ENCODE results near the gene PBX1.

The PBX1 gene

GRCh38 chr1:164863056-164863455 is 304.1 kb downstream of the PBX1 start:
- DNase-seq (ENCODE audit: low read depth in 2 of 2): no peak

- no peak for DNase-seq (ENCODE audit: low read depth in 2 of 2)
Observed at GRCh38 chr1:164864161-164864560, 305.2 kb downstream of the PBX1 start.

- DNase-seq (ENCODE audit: low read depth in 2 of 2): no peak
Observed at GRCh38 chr1:164865385-164865784, 306.4 kb downstream of the PBX1 start.

GRCh38 chr1:164867590-164867989 is 308.6 kb downstream of the PBX1 start:
- DNase-seq (ENCODE audit: low read depth in 2 of 2): no peak

GRCh38 chr1:164868990-164869389 is 310.0 kb downstream of the PBX1 start:
- DNase-seq (ENCODE audit: low read depth in 2 of 2): no peak

GRCh38 chr1:164875518-164875917 is 316.5 kb downstream of the PBX1 start:
- DNase-seq (ENCODE audit: low read depth in 2 of 2): no peak

- DNase-seq (ENCODE audit: low read depth in 2 of 2): no peak
Observed at GRCh38 chr1:164876398-164877116, 317.6 kb downstream of the PBX1 start.

GRCh38 chr1:164880199-164880598 is 321.2 kb downstream of the PBX1 start:
- no peak for DNase-seq (ENCODE audit: low read depth in 2 of 2)

GRCh38 chr1:164880644-164881043 is 321.7 kb downstream of the PBX1 start:
- no peak for DNase-seq (ENCODE audit: low read depth in 2 of 2)

GRCh38 chr1:164885311-164885710 is 326.3 kb downstream of the PBX1 start:
- no peak for DNase-seq (ENCODE audit: low read depth in 2 of 2)

GRCh38 chr1:164886101-164886500 is 327.1 kb downstream of the PBX1 start:
- no peak for DNase-seq (ENCODE audit: low read depth in 2 of 2)

- DNase-seq (ENCODE audit: low read depth in 2 of 2): no peak
Observed at GRCh38 chr1:164891615-164892014, 332.6 kb downstream of the PBX1 start.

GRCh38 chr1:164895026-164895912 is 336.3 kb downstream of the PBX1 start:
- no peak for DNase-seq (ENCODE audit: low read depth in 2 of 2)

GRCh38 chr1:164901031-164901430 is 342.0 kb downstream of the PBX1 start:
- no peak for DNase-seq (ENCODE audit: low read depth in 2 of 2)

All from fibroblast of skin of left quadriceps (primary cell).